T-cell (primary cell): ENCODE data around the gene CD96. TPM values are rescaled to one million over a fixed set of nuclear protein-coding genes. Genes with fewer than 3 reads are reported as not detected.

Source experiments
- ATAC-seq, 4 experiments: fragments of 200-7000 bp in 3 of 4; fragments of 150-1000 bp in 1 of 4; cut with Tn5 transposase; replicated peaks in 1 of 4; 1 replicate in 3 of 4; 2 replicates in 1 of 4; pipeline ENCODE4 v1.10.0; 2021; ENCODE audit warnings: moderate library complexity in 3 of 4, mild to moderate bottlenecking in 2 of 4, moderate number of reproducible peaks in 1 of 4
- CTCF ChIA-PET, 2 donors: fragments of 300-600 bp; sonication (Branson Sonifier 250); formaldehyde crosslinking; loops; one replicate each; lab custom pipeline; 2022; ENCODE audit warnings: antibody characterized with exemption in 2 of 2; lab: Charles Lee
- POLR2A ChIA-PET, 2 donors: fragments of 300-600 bp; sonication (Branson Sonifier 250); formaldehyde crosslinking; loops; one replicate each; lab custom pipeline; 2022; ENCODE audit warnings: antibody characterized with exemption in 2 of 2; lab: Charles Lee
- DNase-seq, 35 experiments: peaks; one replicate each; pipeline versions ENCODE4 v3.0.0 to v3.0.0-alpha.2; 2013 to 2023
- H3K27ac ChIP-seq: one replicate; pipeline ENCODE4 v1.5.1; 2013; ENCODE audit warnings: low read length
- H3K27me3 ChIP-seq, 2 experiments: replicated peaks in 1 of 2; 1 replicate in 1 of 2; 2 replicates in 1 of 2; pipeline versions ENCODE4 v1.6.1 to v1.7.0; 2013; ENCODE audit warnings: low read length in 1 of 2, mixed read lengths in 1 of 2; ENCODE audit not compliant: control insufficient read depth in 2 of 2, insufficient read depth in 2 of 2; ENCODE audit errors: extremely low read depth in 1 of 2
- H3K36me3 ChIP-seq, 2 donors: 1 replicate in 1 of 2; 2 replicates in 1 of 2; pipeline versions ENCODE4 v1.6.1 to v1.7.0; 2013; ENCODE audit warnings: low read length in 1 of 2; ENCODE audit not compliant: control insufficient read depth in 2 of 2, insufficient read depth in 1 of 2; ENCODE audit errors: extremely low read depth in 1 of 2
- H3K4me1 ChIP-seq, 2 experiments: 1 replicate in 1 of 2; 2 replicates in 1 of 2; pipeline versions ENCODE4 v1.6.1 to v1.7.0; 2013; ENCODE audit warnings: low read length in 2 of 2, mixed read lengths in 1 of 2; ENCODE audit not compliant: insufficient read depth in 2 of 2, control insufficient read depth in 1 of 2; ENCODE audit errors: extremely low read depth in 1 of 2
- H3K4me3 ChIP-seq, 2 donors: 1 replicate in 1 of 2; 2 replicates in 1 of 2; pipeline versions ENCODE4 v1.5.1 to v1.7.0; 2013; ENCODE audit warnings: mild to moderate bottlenecking in 2 of 2, low read length in 1 of 2, moderate library complexity in 1 of 2; ENCODE audit not compliant: control insufficient read depth in 1 of 2; ENCODE audit errors: extremely low read depth in 1 of 2
- H3K9me3 ChIP-seq: 2 replicates; pipeline ENCODE4 v1.7.0; 2013
- H3K27ac Mint-ChIP-seq, 2 donors: one replicate each; pipeline ENCODE4 v1.8.0; 2020 to 2021; ENCODE audit warnings: mild to moderate bottlenecking in 2 of 2, mixed read lengths in 2 of 2
- H3K27me3 Mint-ChIP-seq, 2 donors: one replicate each; pipeline ENCODE4 v1.8.0; 2021 to 2022; ENCODE audit warnings: mixed read lengths in 2 of 2
- H3K36me3 Mint-ChIP-seq: one replicate; pipeline ENCODE4 v1.8.0; 2021; ENCODE audit warnings: mixed read lengths
- H3K4me1 Mint-ChIP-seq, 3 donors: one replicate each; pipeline ENCODE4 v1.8.0; 2020 to 2022; ENCODE audit warnings: mixed read lengths in 3 of 3, mild to moderate bottlenecking in 1 of 3
- H3K4me3 Mint-ChIP-seq, 3 donors: one replicate each; pipeline ENCODE4 v1.8.0; 2020 to 2022; ENCODE audit warnings: mild to moderate bottlenecking in 3 of 3, mixed read lengths in 3 of 3, moderate library complexity in 3 of 3
- H3K9me3 Mint-ChIP-seq, 3 donors: one replicate each; pipeline ENCODE4 v1.8.0; 2020 to 2022; ENCODE audit warnings: mixed read lengths in 3 of 3
- WGBS: methylation state at CpG from one replicate; pipeline ENCODE4 v1.1.5; 2013; ENCODE audit warnings: missing lambda C conversion rate; ENCODE audit not compliant: insufficient coverage; 5-methylcytosine and 5-hydroxymethylcytosine counted together
- total RNA-seq, 35 experiments: library from RNA in 6 of 35; stranded (reverse) in 6 of 35; fragments of 120-200 nt in 1 of 35; gene quantifications; one replicate each; pipeline versions ENCODE4 v1.2.1 to v1.2.4 and lab custom pipeline; 2013 to 2026

CD96 gene
- total RNA-seq, 5 donors from 2014 or later (not counting 1 experiment from before 2014, with no cell fraction given), result 183 to 229 (median 203) TPM

- POLR2A ChIA-PET, result no interaction called here
- DNase-seq, result no peak
- no peak overlapping the region for H3K27ac ChIP-seq
- peaks cover 5 to 31% of the 10 kb centered on the region in 2 donors for H3K36me3 ChIP-seq
- Mint-ChIP-seq H3K36me3 (peaks cover 54% of the 10 kb centered on the region), H3K27me3 (no peaks in the 10 kb centered on the region), H3K27ac (no peak overlapping the region), H3K4me1 (peaks cover 76 to 79% (median 78%) of the 10 kb centered on the region in 3 donors), H3K9me3 (no peaks in the 10 kb centered on the region), H3K4me3 (no peak overlapping the region)
- no CpG with 5 or more reads among the region's 2 CpGs for WGBS
- H3K4me3 ChIP-seq, result no peak overlapping the region
- ATAC-seq, result no peak
- CTCF ChIA-PET, result interaction anchor here in 1 of 2 donors (0.6 kb wide), 1 partner anchor 21 kb away, joined by 3 read pairs; no protein-coding TSS in a partner anchor
- no peaks in the 10 kb centered on the region for H3K9me3 ChIP-seq
- peaks cover 3 to 16% of the 10 kb centered on the region in 2 experiments for H3K4me1 ChIP-seq
- H3K27me3 ChIP-seq, result no peaks in the 10 kb centered on the region
Measured at GRCh38 chr3:111568355-111568754, 26.4 kb downstream of the CD96 start.

GRCh38 chr3:111568911-111569310, 26.9 kb downstream of the CD96 start:
- Histone ChIP-seq H3K27ac (no peak overlapping the region), H3K27me3 (no peaks in the 10 kb centered on the region), H3K36me3 (peaks cover 5 to 31% of the 10 kb centered on the region in 2 donors), H3K4me1 (peaks cover 3 to 16% of the 10 kb centered on the region in 2 experiments), H3K9me3 (no peaks in the 10 kb centered on the region), H3K4me3 (no peak overlapping the region)
- no peaks in the 10 kb centered on the region for H3K9me3 Mint-ChIP-seq
- DNase-seq (no peak), ATAC-seq (no peak)
- H3K4me3 Mint-ChIP-seq, result no peak overlapping the region
- H3K27ac Mint-ChIP-seq, result no peak overlapping the region
- H3K4me1 Mint-ChIP-seq, result peaks cover 78 to 80% (median 79%) of the 10 kb centered on the region in 3 donors
- POLR2A ChIA-PET, result no interaction called here
- peaks cover 58% of the 10 kb centered on the region for H3K36me3 Mint-ChIP-seq
- CTCF ChIA-PET, result no interaction called here
- no peaks in the 10 kb centered on the region for H3K27me3 Mint-ChIP-seq

- no peak for DNase-seq
- no peaks in the 10 kb centered on the region for H3K27me3 Mint-ChIP-seq
- H3K4me3 ChIP-seq, result no peak overlapping the region
Measured at GRCh38 chr3:111570404-111571030, 28.5 kb downstream of the CD96 start.

GRCh38 chr3:111571282-111571681, 29.3 kb downstream of the CD96 start:
- no peak for ATAC-seq
- Mint-ChIP-seq H3K27ac (no peak overlapping the region), H3K9me3 (no peaks in the 10 kb centered on the region), H3K4me1 (peaks cover 60 to 72% (median 67%) of the 10 kb centered on the region in 3 donors), H3K4me3 (no peak overlapping the region), H3K36me3 (peaks cover 63% of the 10 kb centered on the region), H3K27me3 (no peaks in the 10 kb centered on the region)
- H3K27ac ChIP-seq, result no peak overlapping the region
- ChIA-PET CTCF (interaction anchor here in 1 of 2 donors (1.4 kb wide), 1 partner anchor 45 kb away, joined by 3 read pairs; no protein-coding TSS in a partner anchor), POLR2A (no interaction called here)
- no CpG with 5 or more reads among the region's 1 CpG for WGBS
- no peak for DNase-seq
- H3K4me1 ChIP-seq, result peaks cover 3 to 16% of the 10 kb centered on the region in 2 experiments
- H3K9me3 ChIP-seq, result no peaks in the 10 kb centered on the region
- H3K36me3 ChIP-seq, result peaks cover 5 to 37% of the 10 kb centered on the region in 2 donors
- no peak overlapping the region for H3K4me3 ChIP-seq
- no peaks in the 10 kb centered on the region for H3K27me3 ChIP-seq

More at GRCh38 chr3:111570404-111571030, 28.5 kb downstream of the CD96 start:
- Mint-ChIP-seq H3K4me3 (no peak overlapping the region), H3K36me3 (peaks cover 60% of the 10 kb centered on the region), H3K4me1 (peaks cover 66 to 73% (median 69%) of the 10 kb centered on the region in 3 donors), H3K9me3 (no peaks in the 10 kb centered on the region), H3K27ac (peak overlapping the region in 1 of 2 donors; percentile 55)
- Histone ChIP-seq H3K36me3 (peaks cover 5 to 34% of the 10 kb centered on the region in 2 donors), H3K27me3 (no peaks in the 10 kb centered on the region), H3K27ac (no peak overlapping the region), H3K9me3 (no peaks in the 10 kb centered on the region), H3K4me1 (peaks cover 3 to 16% of the 10 kb centered on the region in 2 experiments)
- ChIA-PET POLR2A (interaction anchor here in 1 of 2 donors (0.7 kb wide), 1 partner anchor 467 kb away, joined by 4 read pairs; no protein-coding TSS in a partner anchor), CTCF (interaction anchor here (0.6 to 1.4 kb wide), 2 partner anchors 33 to 46 kb away, joined by 3 read pairs; no protein-coding TSS in a partner anchor)
- no peak for ATAC-seq
- 94% methylated on average over 7 of the region's 12 CpGs for WGBS

GRCh38 chr3:111571907-111572460, 30.0 kb downstream of the CD96 start:
- CTCF ChIA-PET, result interaction anchor here in 1 of 2 donors (1.0 kb wide), 1 partner anchor 44 kb away, joined by 4 read pairs; no protein-coding TSS in a partner anchor
- ATAC-seq, result peak in 3 of 4 experiments; percentile 36 to 80 (median 73)
- Mint-ChIP-seq H3K27ac (peak overlapping the region; percentile 2 to 7), H3K9me3 (no peaks in the 10 kb centered on the region), H3K27me3 (no peaks in the 10 kb centered on the region), H3K4me1 (peaks cover 59 to 71% (median 68%) of the 10 kb centered on the region in 3 donors), H3K36me3 (peaks cover 65% of the 10 kb centered on the region), H3K4me3 (no peak overlapping the region)
- no peaks in the 10 kb centered on the region for H3K9me3 ChIP-seq
- POLR2A ChIA-PET, result no interaction called here
- H3K36me3 ChIP-seq, result peaks cover 5 to 40% of the 10 kb centered on the region in 2 donors
- DNase-seq, result peak in 16 of 35 experiments; percentile 7 to 58 (median 13)
- peaks cover 3 to 16% of the 10 kb centered on the region in 2 experiments for H3K4me1 ChIP-seq
- WGBS, result 53% methylated on average over 2 of the region's 6 CpGs
- no peak overlapping the region for H3K27ac ChIP-seq
- no peaks in the 10 kb centered on the region for H3K27me3 ChIP-seq
- H3K4me3 ChIP-seq, result no peak overlapping the region

- Mint-ChIP-seq H3K9me3 (no peaks in the 10 kb centered on the region), H3K4me1 (peaks cover 59 to 73% (median 72%) of the 10 kb centered on the region in 3 donors), H3K27ac (no peak overlapping the region), H3K4me3 (no peak overlapping the region), H3K36me3 (peaks cover 70% of the 10 kb centered on the region), H3K27me3 (no peaks in the 10 kb centered on the region)
- Histone ChIP-seq H3K4me1 (no peaks in the 10 kb centered on the region), H3K36me3 (peaks cover 0 to 67% of the 10 kb centered on the region in 2 donors), H3K9me3 (no peaks in the 10 kb centered on the region), H3K27me3 (no peaks in the 10 kb centered on the region), H3K4me3 (no peak overlapping the region), H3K27ac (no peak overlapping the region)
- DNase-seq, result no peak
- 90% methylated on average over 1 of the region's 1 CpG for WGBS
- POLR2A ChIA-PET, result no interaction called here
- CTCF ChIA-PET, result interaction anchor here (0.9 to 2.3 kb wide), 9 partner anchors 13 to 426 kb away, joined by 3 to 22 read pairs (median 4); no protein-coding TSS in a partner anchor
- ATAC-seq, result no peak
Measured at GRCh38 chr3:111577113-111577512, 35.1 kb downstream of the CD96 start.
